ENCODE results near the gene UFC1. TPM values are rescaled to one million over a fixed set of nuclear protein-coding genes. Genes with fewer than 3 reads are reported as not detected.
A peak's percentile ranks its signal among the peaks of the same experiment; 100 is the strongest.

Gene UFC1
- total and polyA plus RNA-seq, 2 of the 13 experiments (the other 11 are each of a cell fraction or from before 2014, with no cell fraction given): 72.8 to 85.2 TPM

DNA sequence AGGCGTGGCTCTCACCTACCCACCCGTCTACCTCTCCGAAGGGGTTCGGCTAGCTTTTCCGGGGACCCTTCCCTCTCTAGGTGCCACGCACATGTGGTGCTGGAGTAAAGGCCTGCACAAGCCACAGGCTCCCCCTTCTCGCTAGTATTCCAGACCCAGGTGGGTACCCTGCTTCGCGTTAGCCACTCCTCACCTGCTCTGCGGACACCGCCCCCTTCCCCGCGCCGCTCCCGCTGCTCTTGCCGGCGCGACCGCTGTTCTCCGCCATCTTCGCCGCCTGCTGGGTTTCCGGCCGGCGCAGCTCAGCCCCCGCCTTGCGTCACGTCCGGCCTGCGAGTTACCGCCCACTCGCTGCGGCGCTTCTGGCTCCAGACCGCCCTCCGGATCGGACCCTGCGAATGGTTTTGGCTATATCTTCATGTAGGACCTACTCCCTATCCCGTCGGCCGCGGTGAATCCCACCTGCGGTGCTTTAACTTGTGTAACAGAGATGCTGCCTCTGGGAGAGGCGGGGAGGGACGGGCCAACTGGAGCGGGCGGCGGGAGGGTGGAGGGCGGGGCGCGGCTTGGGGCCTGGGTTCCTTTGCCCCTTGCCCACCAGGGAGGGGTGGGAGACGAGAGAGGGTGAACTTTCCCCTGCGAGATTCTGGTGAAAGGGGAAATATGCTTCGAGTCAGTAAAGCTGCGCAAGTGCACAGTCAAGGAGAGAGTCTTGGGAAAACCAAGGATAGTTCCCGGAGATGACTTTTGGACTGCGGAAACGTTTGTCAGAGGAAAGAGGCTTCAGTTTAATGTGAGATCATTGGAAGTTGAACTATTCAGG lies 35.8 kb upstream of the UFC1 start, which contains the start of the genes NIT1 and PFDN2 (continued):
- TF ChIP-seq, protein P1, sequence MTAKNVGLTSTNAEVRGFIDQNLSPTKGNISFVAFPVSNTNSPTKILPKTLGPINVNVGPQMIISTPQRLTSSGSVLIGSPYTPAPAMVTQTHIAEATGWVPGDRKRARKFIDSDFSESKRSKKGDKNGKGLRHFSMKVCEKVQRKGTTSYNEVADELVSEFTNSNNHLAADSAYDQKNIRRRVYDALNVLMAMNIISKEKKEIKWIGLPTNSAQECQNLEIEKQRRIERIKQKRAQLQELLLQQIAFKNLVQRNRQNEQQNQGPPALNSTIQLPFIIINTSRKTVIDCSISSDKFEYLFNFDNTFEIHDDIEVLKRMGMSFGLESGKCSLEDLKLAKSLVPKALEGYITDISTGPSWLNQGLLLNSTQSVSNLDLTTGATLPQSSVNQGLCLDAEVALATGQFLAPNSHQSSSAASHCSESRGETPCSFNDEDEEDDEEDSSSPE (CRISPR knock-in tag; IDR thresholded peaks at IDR 0.05): peak; percentile 70
- TF ChIP-seq ZNF256 (CRISPR knock-in tag; conservative IDR thresholded peaks at IDR 0.05) (0 out of 2 replicates have a peak, but pooled peaks have one; percentile 73), CEBPB (IDR thresholded peaks at IDR 0.05; ENCODE audit: borderline replicate concordance, low read depth, low read length) (peak; percentile 54), ZNF660 (CRISPR knock-in tag; IDR thresholded peaks at IDR 0.05; ENCODE audit: borderline replicate concordance, low read depth) (no peak), PITX1 (CRISPR knock-in tag; IDR thresholded peaks at IDR 0.05) (0 out of 2 replicates have a peak, but pooled peaks have one; percentile 36), ZFY (CRISPR knock-in tag; IDR thresholded peaks at IDR 0.05) (peak; percentile 77), ZNF782 (CRISPR knock-in tag; IDR thresholded peaks at IDR 0.05; ENCODE audit: borderline replicate concordance) (no peak), GTF2F1 (IDR thresholded peaks at IDR 0.05; ENCODE audit: low read length) (no peak), ZNF33A (CRISPR knock-in tag; IDR thresholded peaks at IDR 0.05; ENCODE audit: borderline replicate concordance) (0 out of 2 replicates have a peak, but pooled peaks have one; percentile 27), U2AF1 (optimal IDR thresholded peaks at IDR 0.05; ENCODE audit: low read depth, low read length) (no peak), ARHGAP35 (CRISPR knock-in tag; IDR thresholded peaks at IDR 0.05; ENCODE audit: borderline replicate concordance) (peak; percentile 84; the same call in 1 of the 2 replicates)
- TF ChIP-seq, protein P2, sequence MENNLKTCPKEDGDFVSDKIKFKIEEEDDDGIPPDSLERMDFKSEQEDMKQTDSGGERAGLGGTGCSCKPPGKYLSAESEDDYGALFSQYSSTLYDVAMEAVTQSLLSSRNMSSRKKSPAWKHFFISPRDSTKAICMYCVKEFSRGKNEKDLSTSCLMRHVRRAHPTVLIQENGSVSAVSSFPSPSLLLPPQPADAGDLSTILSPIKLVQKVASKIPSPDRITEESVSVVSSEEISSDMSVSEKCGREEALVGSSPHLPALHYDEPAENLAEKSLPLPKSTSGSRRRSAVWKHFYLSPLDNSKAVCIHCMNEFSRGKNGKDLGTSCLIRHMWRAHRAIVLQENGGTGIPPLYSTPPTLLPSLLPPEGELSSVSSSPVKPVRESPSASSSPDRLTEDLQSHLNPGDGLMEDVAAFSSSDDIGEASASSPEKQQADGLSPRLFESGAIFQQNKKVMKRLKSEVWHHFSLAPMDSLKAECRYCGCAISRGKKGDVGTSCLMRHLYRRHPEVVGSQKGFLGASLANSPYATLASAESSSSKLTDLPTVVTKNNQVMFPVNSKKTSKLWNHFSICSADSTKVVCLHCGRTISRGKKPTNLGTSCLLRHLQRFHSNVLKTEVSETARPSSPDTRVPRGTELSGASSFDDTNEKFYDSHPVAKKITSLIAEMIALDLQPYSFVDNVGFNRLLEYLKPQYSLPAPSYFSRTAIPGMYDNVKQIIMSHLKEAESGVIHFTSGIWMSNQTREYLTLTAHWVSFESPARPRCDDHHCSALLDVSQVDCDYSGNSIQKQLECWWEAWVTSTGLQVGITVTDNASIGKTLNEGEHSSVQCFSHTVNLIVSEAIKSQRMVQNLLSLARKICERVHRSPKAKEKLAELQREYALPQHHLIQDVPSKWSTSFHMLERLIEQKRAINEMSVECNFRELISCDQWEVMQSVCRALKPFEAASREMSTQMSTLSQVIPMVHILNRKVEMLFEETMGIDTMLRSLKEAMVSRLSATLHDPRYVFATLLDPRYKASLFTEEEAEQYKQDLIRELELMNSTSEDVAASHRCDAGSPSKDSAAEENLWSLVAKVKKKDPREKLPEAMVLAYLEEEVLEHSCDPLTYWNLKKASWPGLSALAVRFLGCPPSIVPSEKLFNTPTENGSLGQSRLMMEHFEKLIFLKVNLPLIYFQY (CRISPR knock-in tag; IDR thresholded peaks at IDR 0.05; ENCODE audit: borderline replicate concordance): no peak
- TF ChIP-seq, protein P3, sequence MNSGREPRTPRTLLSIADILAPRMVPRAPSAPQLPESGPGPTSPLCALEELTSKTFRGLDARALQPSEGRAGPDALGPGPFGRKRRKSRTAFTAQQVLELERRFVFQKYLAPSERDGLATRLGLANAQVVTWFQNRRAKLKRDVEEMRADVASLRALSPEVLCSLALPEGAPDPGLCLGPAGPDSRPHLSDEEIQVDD (CRISPR knock-in tag; IDR thresholded peaks at IDR 0.05; ENCODE audit: borderline replicate concordance): no peak
- TF ChIP-seq, protein P4, sequence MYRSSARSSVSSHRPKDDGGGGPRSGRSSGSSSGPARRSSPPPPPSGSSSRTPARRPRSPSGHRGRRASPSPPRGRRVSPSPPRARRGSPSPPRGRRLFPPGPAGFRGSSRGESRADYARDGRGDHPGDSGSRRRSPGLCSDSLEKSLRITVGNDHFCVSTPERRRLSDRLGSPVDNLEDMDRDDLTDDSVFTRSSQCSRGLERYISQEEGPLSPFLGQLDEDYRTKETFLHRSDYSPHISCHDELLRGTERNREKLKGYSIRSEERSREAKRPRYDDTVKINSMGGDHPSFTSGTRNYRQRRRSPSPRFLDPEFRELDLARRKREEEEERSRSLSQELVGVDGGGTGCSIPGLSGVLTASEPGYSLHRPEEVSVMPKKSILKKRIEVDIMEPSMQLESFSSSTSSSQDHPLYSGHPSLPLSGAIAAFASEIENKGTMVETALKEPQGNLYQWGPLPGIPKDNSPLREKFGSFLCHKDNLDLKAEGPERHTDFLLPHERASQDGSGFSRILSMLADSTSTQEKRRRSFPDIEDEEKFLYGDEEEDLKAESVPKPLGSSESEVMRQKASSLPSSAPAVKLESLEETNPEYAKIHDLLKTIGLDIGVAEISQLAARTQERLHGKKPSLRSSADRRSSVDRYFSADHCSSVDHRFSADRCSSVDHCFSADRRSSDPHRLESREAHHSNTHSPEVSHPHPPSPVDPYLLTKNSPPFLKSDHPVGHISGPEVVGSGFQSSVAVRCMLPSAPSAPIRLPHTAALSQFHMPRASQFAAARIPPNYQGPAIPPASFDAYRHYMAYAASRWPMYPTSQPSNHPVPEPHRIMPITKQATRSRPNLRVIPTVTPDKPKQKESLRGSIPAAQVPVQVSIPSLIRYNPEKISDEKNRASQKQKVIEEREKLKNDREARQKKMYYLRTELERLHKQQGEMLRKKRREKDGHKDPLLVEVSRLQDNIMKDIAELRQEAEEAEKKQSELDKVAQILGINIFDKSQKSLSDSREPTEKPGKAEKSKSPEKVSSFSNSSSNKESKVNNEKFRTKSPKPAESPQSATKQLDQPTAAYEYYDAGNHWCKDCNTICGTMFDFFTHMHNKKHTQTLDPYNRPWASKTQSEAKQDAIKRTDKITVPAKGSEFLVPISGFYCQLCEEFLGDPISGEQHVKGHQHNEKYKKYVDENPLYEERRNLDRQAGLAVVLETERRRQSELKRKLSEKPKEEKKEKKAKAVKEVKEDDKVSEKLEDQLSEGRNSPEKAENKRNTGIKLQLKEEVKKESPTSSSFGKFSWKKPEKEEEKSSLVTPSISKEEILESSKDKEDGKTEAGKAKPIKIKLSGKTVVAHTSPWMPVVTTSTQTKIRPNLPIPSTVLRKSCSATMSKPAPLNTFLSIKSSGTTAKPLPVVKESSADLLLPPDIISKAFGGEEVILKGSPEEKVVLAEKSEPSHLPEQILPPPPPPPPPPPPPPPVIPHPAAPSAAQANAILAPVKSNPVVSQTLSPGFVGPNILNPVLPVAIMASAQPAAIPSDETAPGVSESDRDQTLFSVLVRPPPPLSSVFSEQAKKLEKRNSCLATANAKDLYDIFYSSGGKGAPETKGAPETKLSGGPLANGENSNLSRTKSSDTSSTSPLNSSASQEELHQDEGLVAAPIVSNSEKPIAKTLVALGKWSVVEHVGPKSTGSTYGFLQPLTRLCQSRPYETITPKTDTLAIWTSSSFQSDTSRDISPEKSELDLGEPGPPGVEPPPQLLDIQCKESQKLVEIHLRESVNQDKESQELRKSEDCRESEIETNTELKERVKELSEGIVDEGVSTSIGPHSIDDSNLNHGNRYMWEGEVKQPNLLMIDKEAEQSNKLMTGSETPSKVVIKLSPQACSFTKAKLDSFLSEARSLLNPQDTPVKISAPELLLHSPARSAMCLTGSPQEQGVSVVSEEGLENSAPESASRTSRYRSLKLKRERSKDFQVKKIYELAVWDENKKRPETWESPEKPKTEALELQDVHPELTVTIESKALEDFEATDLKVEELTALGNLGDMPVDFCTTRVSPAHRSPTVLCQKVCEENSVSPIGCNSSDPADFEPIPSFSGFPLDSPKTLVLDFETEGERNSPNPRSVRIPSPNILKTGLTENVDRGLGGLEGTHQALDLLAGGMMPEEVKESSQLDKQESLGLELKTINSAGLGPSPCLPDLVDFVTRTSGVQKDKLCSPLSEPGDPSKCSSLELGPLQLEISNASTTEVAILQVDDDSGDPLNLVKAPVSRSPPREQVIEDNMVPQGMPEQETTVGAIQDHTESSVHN (CRISPR knock-in tag; IDR thresholded peaks at IDR 0.05): no peak

Data from HepG2 (cell line).